Kidney (tissue), 14 donors: ENCODE data around the gene IMMP1L. TPM values are rescaled to one million over a fixed set of nuclear protein-coding genes. Genes with fewer than 3 reads are reported as not detected.

Source experiments
- DNase-seq, 5 donors: peaks; one replicate each; pipeline ENCODE4 v3.0.0-alpha.2; 2013 to 2020
- FAIRE-seq: peaks from 2 replicates; lab custom pipeline; 2012; peaks lifted over from hg19 to GRCh38; lab: Jason Lieb, UNC
- H3K27ac ChIP-seq, 2 donors: one replicate each; pipeline ENCODE4 v1.7.0; 2013; ENCODE audit warnings: low read depth in 2 of 2, low read length in 2 of 2, inconsistent platforms in 1 of 2
- H3K27me3 ChIP-seq: one replicate; pipeline ENCODE4 v1.7.1; 2013; ENCODE audit warnings: low read length, inconsistent platforms; ENCODE audit not compliant: control insufficient read depth, insufficient read depth
- H3K36me3 ChIP-seq, 3 donors: one replicate each; pipeline versions ENCODE4 v1.7.0 to v1.7.1; 2013; ENCODE audit warnings: low read length in 3 of 3, control low read depth in 1 of 3, inconsistent platforms in 1 of 3; ENCODE audit not compliant: insufficient read depth in 3 of 3, control insufficient read depth in 2 of 3
- H3K4me1 ChIP-seq, 3 donors: one replicate each; pipeline versions ENCODE4 v1.7.0 to v1.7.1; 2013; ENCODE audit warnings: low read length in 3 of 3, inconsistent platforms in 1 of 3, low read depth in 1 of 3; ENCODE audit not compliant: control insufficient read depth in 2 of 3, insufficient read depth in 2 of 3
- H3K4me3 ChIP-seq, 3 donors: one replicate each; pipeline versions ENCODE4 v1.7.0 to v1.8.1; 2013; ENCODE audit warnings: low read length in 3 of 3, control low read depth in 1 of 3, inconsistent platforms in 1 of 3
- H3K9ac ChIP-seq, 3 donors: one replicate each; pipeline versions ENCODE4 v1.7.0 to v1.7.1; 2013; ENCODE audit warnings: low read length in 3 of 3, control low read depth in 1 of 3, inconsistent platforms in 1 of 3
- H3K9me3 ChIP-seq, 3 donors: one replicate each; pipeline versions ENCODE4 v1.7.0 to v1.7.1; 2013; ENCODE audit warnings: low read length in 3 of 3, control low read depth in 1 of 3, inconsistent platforms in 1 of 3; ENCODE audit not compliant: control insufficient read depth in 2 of 3, insufficient read depth in 1 of 3
- CTCF ChIP-seq: IDR thresholded peaks from 3 replicates; pipeline ENCODE4 v1.5.1; 2012; ENCODE audit warnings: mild to moderate bottlenecking, moderate library complexity, borderline replicate concordance; ENCODE audit not compliant: insufficient read depth; ENCODE audit errors: extremely low read depth
- intact Hi-C: fragments of 100-400 bp; cut with DNase I; formaldehyde crosslinking; loops from one replicate; pipeline ENCODE4 v1.11.1; 2022
- polyA plus RNA-seq: library from polyadenylated mRNA; stranded (reverse); fragments of 350-450 nt; fragmentation: Illumina TruSeq; extraction: RNeasy Lipid Tissue Mini Kit (QIAGEN cat#74804); gene quantifications from one replicate; pipeline ENCODE4 v1.2.3, GENCODE V29; 2014; ENCODE audit warnings: low read depth, low replicate concordance; ENCODE audit not compliant: insufficient read depth
- total RNA-seq: library from RNA; stranded (reverse); fragmentation: NEBNext Ultra II Directional; extraction: Animal tissue kit (Norgen Biotek cat#: 25700); gene quantifications from one replicate; pipeline ENCODE4 v1.2.1, GENCODE V29; 2021
- donor health status: control.
- donor health status: control.
- donor health status: control.
- donor health status: control.
- donor health status: control.
- donor health status: DM: yes; HTN: yes; CAD: no.
- donor health status: Normal renal cell carcinoma (clear cell type).

The IMMP1L gene
- total and polyA plus RNA-seq, 2 donors from 2014 or later = 23.8 to 127 TPM

- intact Hi-C loops = no loop called here
- H3K4me3 ChIP-seq = no peak overlapping the region
- H3K4me1 ChIP-seq = no peaks in the 10 kb centered on the region
Observed at GRCh38 chr11:31455177-31455576, 54.2 kb downstream of the IMMP1L start.

GRCh38 chr11:31450841-31451240 is 58.6 kb downstream of the IMMP1L start:
- Histone ChIP-seq H3K9ac (no peak overlapping the region), H3K27ac (no peak overlapping the region), H3K36me3 (no peaks in the 10 kb centered on the region), H3K4me1 (no peaks in the 10 kb centered on the region), H3K4me3 (no peak overlapping the region), H3K27me3 (no peaks in the 10 kb centered on the region), H3K9me3 (no peaks in the 10 kb centered on the region)
- FAIRE-seq (no peak), DNase-seq (no peak)
- no peak for TF ChIP-seq CTCF
- intact Hi-C loops = no loop called here

More at GRCh38 chr11:31455177-31455576, 54.2 kb downstream of the IMMP1L start:
- no peak for DNase-seq
- no peaks in the 10 kb centered on the region for H3K9me3 ChIP-seq
- no peak for FAIRE-seq
- no peak overlapping the region for H3K27ac ChIP-seq
- no peaks in the 10 kb centered on the region for H3K27me3 ChIP-seq
- no peaks in the 10 kb centered on the region for H3K36me3 ChIP-seq
- no peak for TF ChIP-seq CTCF
- no peak overlapping the region for H3K9ac ChIP-seq

GRCh38 chr11:31449040-31449439 is 60.4 kb downstream of the IMMP1L start:
- H3K9me3 ChIP-seq = no peaks in the 10 kb centered on the region

More at GRCh38 chr11:31449040-31449439, 60.4 kb downstream of the IMMP1L start:
- H3K4me3 ChIP-seq = no peak overlapping the region
- no peak for DNase-seq
- H3K4me1 ChIP-seq = no peaks in the 10 kb centered on the region
- no peak overlapping the region for H3K9ac ChIP-seq
- no peaks in the 10 kb centered on the region for H3K36me3 ChIP-seq
- H3K27ac ChIP-seq = no peak overlapping the region
- no peaks in the 10 kb centered on the region for H3K27me3 ChIP-seq
- no peak for TF ChIP-seq CTCF
- intact Hi-C loops = no loop called here
- FAIRE-seq = no peak
